ENCODE results near the gene IER5.

IER5 gene

GRCh38 chr1:181077576-181078242, 10.8 kb upstream of the IER5 start:
- DNase-seq (ENCODE audit: low spot score): no peak

GRCh38 chr1:181079382-181079781, 9.1 kb upstream of the IER5 start:
- no peak for DNase-seq (ENCODE audit: low spot score)

GRCh38 chr1:181079920-181080319, 8.6 kb upstream of the IER5 start:
- no peak for DNase-seq (ENCODE audit: low spot score)

GRCh38 chr1:181080556-181080955, 7.9 kb upstream of the IER5 start:
- no peak for DNase-seq (ENCODE audit: low spot score)

- DNase-seq (ENCODE audit: low spot score): no peak
Observed at GRCh38 chr1:181081395-181081794, 7.1 kb upstream of the IER5 start.

GRCh38 chr1:181083842-181084605, 4.5 kb upstream of the IER5 start:
- no peak for DNase-seq (ENCODE audit: low spot score)

- DNase-seq (ENCODE audit: low spot score): no peak
Observed at GRCh38 chr1:181084606-181084969, 3.9 kb upstream of the IER5 start.

GRCh38 chr1:181086091-181086490, 2.4 kb upstream of the IER5 start:
- no peak for DNase-seq (ENCODE audit: low spot score)

GRCh38 chr1:181086926-181087325, 1.6 kb upstream of the IER5 start:
- peak; percentile 48 for DNase-seq (ENCODE audit: low spot score)

- no peak for DNase-seq (ENCODE audit: low spot score)
Observed at GRCh38 chr1:181087400-181087901, 1.0 kb upstream of the IER5 start.

GRCh38 chr1:181089017-181089675, 646 bp downstream of the IER5 start:
- no peak for DNase-seq (ENCODE audit: low spot score)

GRCh38 chr1:181089676-181090544, 1.4 kb downstream of the IER5 start:
- peak; percentile 41 for DNase-seq (ENCODE audit: low spot score)

GRCh38 chr1:181090641-181091126, 2.2 kb downstream of the IER5 start:
- no peak for DNase-seq (ENCODE audit: low spot score)

GRCh38 chr1:181091309-181092040, 3.0 kb downstream of the IER5 start:
- DNase-seq (ENCODE audit: low spot score): no peak

- DNase-seq (ENCODE audit: low spot score): no peak
Observed at GRCh38 chr1:181092056-181092455, 3.6 kb downstream of the IER5 start.

- DNase-seq (ENCODE audit: low spot score): no peak
Observed at GRCh38 chr1:181092883-181093458, 4.5 kb downstream of the IER5 start.

GRCh38 chr1:181094416-181095212, 6.1 kb downstream of the IER5 start:
- DNase-seq (ENCODE audit: low spot score): peak; percentile 88

GRCh38 chr1:181095260-181095659, 6.8 kb downstream of the IER5 start:
- DNase-seq (ENCODE audit: low spot score): no peak

GRCh38 chr1:181095763-181096184, 7.3 kb downstream of the IER5 start:
- DNase-seq (ENCODE audit: low spot score): no peak

GRCh38 chr1:181097242-181097641, 8.7 kb downstream of the IER5 start:
- no peak for DNase-seq (ENCODE audit: low spot score)
